ENCODE measurements around the gene COL4A3.

The COL4A3 gene

DNA sequence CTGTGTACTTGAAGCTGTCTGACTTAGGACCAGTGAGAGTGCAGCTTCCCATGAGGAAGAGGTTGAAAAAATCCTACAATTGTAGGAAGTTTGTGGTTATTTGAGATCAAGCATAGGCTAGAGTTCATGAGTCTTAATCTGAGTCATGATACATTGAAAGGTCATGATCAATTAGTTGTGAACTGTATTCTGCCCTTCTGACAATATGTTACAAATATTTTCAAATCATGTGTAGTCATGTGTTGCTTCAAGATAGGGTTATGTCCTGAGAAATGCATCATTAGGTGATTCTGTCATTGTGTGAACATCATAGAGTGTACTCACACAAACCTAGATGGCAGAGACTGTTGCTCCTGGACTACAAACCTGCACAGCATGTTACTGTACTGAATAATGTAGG is 92.2 kb downstream of the COL4A3 start:
- no peaks in the 10 kb centered on the region for H3K27me3 ChIP-seq (ENCODE audit: insufficient read depth, low read length)
- no peaks in the 10 kb centered on the region for H3K36me3 ChIP-seq (ENCODE audit: insufficient read depth, low read depth, low read length)
- no peak overlapping the region for H3K9ac ChIP-seq (ENCODE audit: low read depth, low read length)
- H3K27ac ChIP-seq (ENCODE audit: low read length), result no peak overlapping the region
- no peaks in the 10 kb centered on the region for H3K9me3 ChIP-seq (ENCODE audit: insufficient read depth, low read depth, low read length)
- no peak overlapping the region for H3K4me3 ChIP-seq (ENCODE audit: low read length)
- no peaks in the 10 kb centered on the region for H3K4me1 ChIP-seq (ENCODE audit: insufficient read depth, low read length)

DNA sequence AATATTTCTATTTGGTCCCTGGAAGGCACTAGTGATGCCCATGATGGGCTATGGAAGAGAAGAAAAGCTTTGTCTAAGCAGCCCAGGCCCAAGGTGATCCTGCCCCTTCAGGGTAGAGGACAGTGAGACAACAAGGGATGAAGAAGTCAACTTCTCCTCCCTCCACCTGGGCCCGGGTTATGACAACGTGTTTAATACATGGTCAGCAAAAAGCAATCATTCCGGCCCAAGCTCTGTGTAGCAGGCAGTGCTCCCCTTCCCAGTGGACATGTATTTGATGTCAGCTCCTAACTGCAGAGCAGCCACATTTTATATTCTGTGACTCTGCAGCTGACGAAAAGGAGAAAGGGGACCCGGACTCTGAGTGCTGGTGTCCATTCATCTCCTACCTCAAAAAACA is 93.4 kb downstream of the COL4A3 start:
- Histone ChIP-seq H3K9ac (ENCODE audit: low read depth, low read length) (no peak overlapping the region), H3K27me3 (ENCODE audit: insufficient read depth, low read length) (no peaks in the 10 kb centered on the region), H3K9me3 (ENCODE audit: insufficient read depth, low read depth, low read length) (no peaks in the 10 kb centered on the region), H3K4me3 (ENCODE audit: low read length) (no peak overlapping the region), H3K27ac (ENCODE audit: low read length) (no peak overlapping the region), H3K4me1 (ENCODE audit: insufficient read depth, low read length) (no peaks in the 10 kb centered on the region), H3K36me3 (ENCODE audit: insufficient read depth, low read depth, low read length) (no peaks in the 10 kb centered on the region)

- no peaks in the 10 kb centered on the region for H3K9me3 ChIP-seq (ENCODE audit: insufficient read depth, low read depth, low read length)
- H3K4me3 ChIP-seq (ENCODE audit: low read length), result no peak overlapping the region
- H3K36me3 ChIP-seq (ENCODE audit: insufficient read depth, low read depth, low read length), result no peaks in the 10 kb centered on the region
- H3K4me1 ChIP-seq (ENCODE audit: insufficient read depth, low read length), result no peaks in the 10 kb centered on the region
- no peaks in the 10 kb centered on the region for H3K27me3 ChIP-seq (ENCODE audit: insufficient read depth, low read length)
- no peak overlapping the region for H3K9ac ChIP-seq (ENCODE audit: low read depth, low read length)
- H3K27ac ChIP-seq (ENCODE audit: low read length), result no peak overlapping the region
Observed at GRCh38 chr2:227260041-227260440, 95.6 kb downstream of the COL4A3 start.

- Histone ChIP-seq H3K4me1 (ENCODE audit: insufficient read depth, low read length) (no peaks in the 10 kb centered on the region), H3K9me3 (ENCODE audit: insufficient read depth, low read depth, low read length) (no peaks in the 10 kb centered on the region), H3K36me3 (ENCODE audit: insufficient read depth, low read depth, low read length) (no peaks in the 10 kb centered on the region), H3K27me3 (ENCODE audit: insufficient read depth, low read length) (no peaks in the 10 kb centered on the region), H3K27ac (ENCODE audit: low read length) (no peak overlapping the region), H3K4me3 (ENCODE audit: low read length) (no peak overlapping the region), H3K9ac (ENCODE audit: low read depth, low read length) (no peak overlapping the region)
Observed at GRCh38 chr2:227267410-227268115, 103.1 kb downstream of the COL4A3 start.

- Histone ChIP-seq H3K9ac (ENCODE audit: low read depth, low read length) (no peak overlapping the region), H3K36me3 (ENCODE audit: insufficient read depth, low read depth, low read length) (no peaks in the 10 kb centered on the region), H3K4me1 (ENCODE audit: insufficient read depth, low read length) (no peaks in the 10 kb centered on the region), H3K9me3 (ENCODE audit: insufficient read depth, low read depth, low read length) (no peaks in the 10 kb centered on the region), H3K4me3 (ENCODE audit: low read length) (no peak overlapping the region), H3K27ac (ENCODE audit: low read length) (no peak overlapping the region), H3K27me3 (ENCODE audit: insufficient read depth, low read length) (no peaks in the 10 kb centered on the region)
Observed at GRCh38 chr2:227280895-227281294, 116.5 kb downstream of the COL4A3 start.

- no peaks in the 10 kb centered on the region for H3K9me3 ChIP-seq (ENCODE audit: insufficient read depth, low read depth, low read length)
Observed at GRCh38 chr2:227285741-227286236, 121.4 kb downstream of the COL4A3 start.

GRCh38 chr2:227287771-227288170 is 123.3 kb downstream of the COL4A3 start:
- Histone ChIP-seq H3K27ac (ENCODE audit: low read length) (no peak overlapping the region), H3K4me3 (ENCODE audit: low read length) (no peak overlapping the region), H3K9me3 (ENCODE audit: insufficient read depth, low read depth, low read length) (no peaks in the 10 kb centered on the region), H3K9ac (ENCODE audit: low read depth, low read length) (no peak overlapping the region), H3K4me1 (ENCODE audit: insufficient read depth, low read length) (no peaks in the 10 kb centered on the region), H3K27me3 (ENCODE audit: insufficient read depth, low read length) (no peaks in the 10 kb centered on the region), H3K36me3 (ENCODE audit: insufficient read depth, low read depth, low read length) (no peaks in the 10 kb centered on the region)

More at GRCh38 chr2:227285741-227286236, 121.4 kb downstream of the COL4A3 start:
- Histone ChIP-seq H3K27ac (ENCODE audit: low read length) (no peak overlapping the region), H3K9ac (ENCODE audit: low read depth, low read length) (no peak overlapping the region), H3K4me1 (ENCODE audit: insufficient read depth, low read length) (no peaks in the 10 kb centered on the region), H3K27me3 (ENCODE audit: insufficient read depth, low read length) (no peaks in the 10 kb centered on the region), H3K4me3 (ENCODE audit: low read length) (no peak overlapping the region), H3K36me3 (ENCODE audit: insufficient read depth, low read depth, low read length) (no peaks in the 10 kb centered on the region)

- no peak overlapping the region for H3K9ac ChIP-seq (ENCODE audit: low read depth, low read length)
- H3K9me3 ChIP-seq (ENCODE audit: insufficient read depth, low read depth, low read length), result no peaks in the 10 kb centered on the region
- no peak overlapping the region for H3K4me3 ChIP-seq (ENCODE audit: low read length)
- no peaks in the 10 kb centered on the region for H3K4me1 ChIP-seq (ENCODE audit: insufficient read depth, low read length)
- no peaks in the 10 kb centered on the region for H3K27me3 ChIP-seq (ENCODE audit: insufficient read depth, low read length)
- no peak overlapping the region for H3K27ac ChIP-seq (ENCODE audit: low read length)
- no peaks in the 10 kb centered on the region for H3K36me3 ChIP-seq (ENCODE audit: insufficient read depth, low read depth, low read length)
Observed at GRCh38 chr2:227292314-227292713, 127.9 kb downstream of the COL4A3 start.

GRCh38 chr2:227293531-227293930 is 129.1 kb downstream of the COL4A3 start:
- Histone ChIP-seq H3K4me1 (ENCODE audit: insufficient read depth, low read length) (no peaks in the 10 kb centered on the region), H3K27ac (ENCODE audit: low read length) (no peak overlapping the region), H3K4me3 (ENCODE audit: low read length) (no peak overlapping the region), H3K9me3 (ENCODE audit: insufficient read depth, low read depth, low read length) (no peaks in the 10 kb centered on the region), H3K27me3 (ENCODE audit: insufficient read depth, low read length) (no peaks in the 10 kb centered on the region), H3K36me3 (ENCODE audit: insufficient read depth, low read depth, low read length) (no peaks in the 10 kb centered on the region), H3K9ac (ENCODE audit: low read depth, low read length) (no peak overlapping the region)

GRCh38 chr2:227295806-227296205 is 131.4 kb downstream of the COL4A3 start:
- H3K27me3 ChIP-seq (ENCODE audit: insufficient read depth, low read length), result no peaks in the 10 kb centered on the region
- no peaks in the 10 kb centered on the region for H3K36me3 ChIP-seq (ENCODE audit: insufficient read depth, low read depth, low read length)
- H3K4me1 ChIP-seq (ENCODE audit: insufficient read depth, low read length), result no peaks in the 10 kb centered on the region
- no peaks in the 10 kb centered on the region for H3K9me3 ChIP-seq (ENCODE audit: insufficient read depth, low read depth, low read length)
- H3K27ac ChIP-seq (ENCODE audit: low read length), result no peak overlapping the region
- H3K4me3 ChIP-seq (ENCODE audit: low read length), result no peak overlapping the region
- H3K9ac ChIP-seq (ENCODE audit: low read depth, low read length), result no peak overlapping the region

GRCh38 chr2:227296671-227297405 is 132.4 kb downstream of the COL4A3 start:
- no peaks in the 10 kb centered on the region for H3K27me3 ChIP-seq (ENCODE audit: insufficient read depth, low read length)
- no peak overlapping the region for H3K27ac ChIP-seq (ENCODE audit: low read length)
- no peaks in the 10 kb centered on the region for H3K36me3 ChIP-seq (ENCODE audit: insufficient read depth, low read depth, low read length)
- no peak overlapping the region for H3K4me3 ChIP-seq (ENCODE audit: low read length)
- no peaks in the 10 kb centered on the region for H3K9me3 ChIP-seq (ENCODE audit: insufficient read depth, low read depth, low read length)
- no peak overlapping the region for H3K9ac ChIP-seq (ENCODE audit: low read depth, low read length)
- H3K4me1 ChIP-seq (ENCODE audit: insufficient read depth, low read length), result no peaks in the 10 kb centered on the region

- no peak overlapping the region for H3K4me3 ChIP-seq (ENCODE audit: low read length)
- no peaks in the 10 kb centered on the region for H3K27me3 ChIP-seq (ENCODE audit: insufficient read depth, low read length)
- H3K27ac ChIP-seq (ENCODE audit: low read length), result no peak overlapping the region
- no peaks in the 10 kb centered on the region for H3K9me3 ChIP-seq (ENCODE audit: insufficient read depth, low read depth, low read length)
- H3K36me3 ChIP-seq (ENCODE audit: insufficient read depth, low read depth, low read length), result no peaks in the 10 kb centered on the region
- H3K9ac ChIP-seq (ENCODE audit: low read depth, low read length), result no peak overlapping the region
- no peaks in the 10 kb centered on the region for H3K4me1 ChIP-seq (ENCODE audit: insufficient read depth, low read length)
Observed at GRCh38 chr2:227301523-227301922, 137.1 kb downstream of the COL4A3 start.
